Left lung (tissue), 10 donors: Measurements from ENCODE around the gene IL17RC. TPM values are rescaled to one million over a fixed set of nuclear protein-coding genes. Genes with fewer than 3 reads are reported as not detected.

Source experiments
- ATAC-seq: fragments of 200-7000 bp; cut with Tn5 transposase; one replicate; pipeline ENCODE4 v1.9.1; 2020; ENCODE audit warnings: moderate library complexity
- DNase-seq, 4 donors: peaks; one replicate each; pipeline ENCODE4 v3.0.0-alpha.2; 2013 to 2020
- H3K27ac ChIP-seq, 2 donors: fragments of 200-600 bp; sonication (generic) in 1 of 2; one replicate each; pipeline versions ENCODE4 v1.5.0 to v1.8.0; 2020 to 2021
- H3K27me3 ChIP-seq, 2 donors: fragments of 200-600 bp; sonication (generic) in 1 of 2; one replicate each; pipeline versions ENCODE4 v1.5.0 to v1.8.0; 2020 to 2021
- H3K36me3 ChIP-seq, 2 donors: fragments of 200-600 bp; sonication (generic) in 1 of 2; one replicate each; pipeline versions ENCODE4 v1.5.0 to v1.8.0; 2020 to 2021
- H3K4me1 ChIP-seq, 2 donors: fragments of 200-600 bp; one replicate each; pipeline ENCODE4 v1.8.0; 2021
- H3K4me3 ChIP-seq, 2 donors: fragments of 200-600 bp; sonication (generic) in 1 of 2; one replicate each; pipeline versions ENCODE4 v1.5.0 to v1.8.0; 2020 to 2021; ENCODE audit warnings: mild to moderate bottlenecking in 1 of 2
- H3K9me3 ChIP-seq, 2 donors: fragments of 200-600 bp; sonication (generic) in 1 of 2; one replicate each; pipeline versions ENCODE4 v1.5.0 to v1.8.0; 2020 to 2021
- intact Hi-C, 2 donors: fragments of 100-400 bp; cut with DNase I; formaldehyde crosslinking; loops; one replicate each; pipeline versions ENCODE4 v1.11.2 to v1.14.2; 2022
- polyA plus RNA-seq, 6 donors: library from polyadenylated mRNA; unstranded; fragments of 120-200 nt; gene quantifications; one replicate each; pipeline ENCODE4 v1.2.1, GENCODE V29; 2013; ENCODE audit not compliant: insufficient read length in 6 of 6
- total RNA-seq, 2 donors: library from RNA; stranded (reverse); fragmentation: NEBNext Ultra II Directional; extraction: Animal tissue kit (Norgen Biotek cat#: 25700); gene quantifications; one replicate each; pipeline ENCODE4 v1.2.1, GENCODE V29; 2021
- TF ChIP-seq, protein P1 (sequence below), 2 donors: fragments of 200-600 bp; sonication (generic) in 1 of 2; IDR thresholded peaks; one replicate each; pipeline versions ENCODE4 v1.5.0 to v1.8.0; 2021; ENCODE audit warnings: antibody characterized with exemption in 2 of 2
- donor health status: DM: no; HTN: yes; CAD: no.
- donor health status: DM: no; HTN: no; CAD: no.

IL17RC gene
- total and polyA plus RNA-seq, 8 donors = 20.4 to 54.4 (median 46.9) TPM

DNA sequence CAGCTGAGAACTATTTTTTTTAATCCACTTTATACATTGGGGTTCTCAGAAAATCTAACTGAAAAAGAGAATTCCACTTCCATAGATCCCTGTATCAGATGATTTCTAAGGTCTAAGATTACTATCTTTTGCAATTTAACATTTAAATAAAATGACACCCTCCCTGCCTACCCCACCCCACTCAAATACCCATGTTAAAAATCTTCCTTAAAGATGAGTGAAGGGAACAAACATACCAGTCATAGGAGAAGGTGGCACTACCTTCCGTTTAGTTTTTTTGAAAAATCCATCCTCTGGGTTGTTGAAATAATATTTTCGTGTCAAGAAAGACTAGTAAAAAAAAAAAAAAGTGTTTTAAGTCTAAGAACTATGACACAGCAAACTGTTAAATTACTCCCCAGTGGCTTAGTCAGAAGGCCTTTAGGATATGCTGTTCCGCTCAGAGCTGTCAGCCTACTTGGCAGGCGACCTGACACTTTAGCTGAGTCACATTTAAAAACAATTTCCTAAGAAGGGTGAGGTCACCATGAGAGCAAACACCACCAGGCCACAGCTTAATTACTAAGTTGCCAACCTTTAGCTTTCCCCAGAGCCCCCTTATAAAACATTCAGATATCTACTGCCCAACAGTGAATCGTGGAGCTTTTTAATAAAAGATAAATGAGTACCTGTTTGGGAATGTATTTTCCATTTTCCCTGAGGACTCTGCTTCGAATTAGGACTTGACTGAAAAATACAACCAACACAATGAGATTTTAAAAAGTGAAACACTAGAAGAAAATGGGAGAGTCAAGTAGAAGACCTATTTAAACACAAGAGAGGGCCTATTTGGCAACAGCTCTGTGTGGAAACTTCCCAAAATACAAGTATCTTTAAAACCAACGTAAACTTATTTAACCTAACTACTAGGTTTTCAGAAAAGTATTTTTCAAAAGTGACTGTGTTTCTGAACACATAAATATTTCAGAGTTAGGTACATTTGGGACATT is 60.1 kb downstream of the IL17RC start:
- TF ChIP-seq, protein P1, sequence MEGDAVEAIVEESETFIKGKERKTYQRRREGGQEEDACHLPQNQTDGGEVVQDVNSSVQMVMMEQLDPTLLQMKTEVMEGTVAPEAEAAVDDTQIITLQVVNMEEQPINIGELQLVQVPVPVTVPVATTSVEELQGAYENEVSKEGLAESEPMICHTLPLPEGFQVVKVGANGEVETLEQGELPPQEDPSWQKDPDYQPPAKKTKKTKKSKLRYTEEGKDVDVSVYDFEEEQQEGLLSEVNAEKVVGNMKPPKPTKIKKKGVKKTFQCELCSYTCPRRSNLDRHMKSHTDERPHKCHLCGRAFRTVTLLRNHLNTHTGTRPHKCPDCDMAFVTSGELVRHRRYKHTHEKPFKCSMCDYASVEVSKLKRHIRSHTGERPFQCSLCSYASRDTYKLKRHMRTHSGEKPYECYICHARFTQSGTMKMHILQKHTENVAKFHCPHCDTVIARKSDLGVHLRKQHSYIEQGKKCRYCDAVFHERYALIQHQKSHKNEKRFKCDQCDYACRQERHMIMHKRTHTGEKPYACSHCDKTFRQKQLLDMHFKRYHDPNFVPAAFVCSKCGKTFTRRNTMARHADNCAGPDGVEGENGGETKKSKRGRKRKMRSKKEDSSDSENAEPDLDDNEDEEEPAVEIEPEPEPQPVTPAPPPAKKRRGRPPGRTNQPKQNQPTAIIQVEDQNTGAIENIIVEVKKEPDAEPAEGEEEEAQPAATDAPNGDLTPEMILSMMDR (IDR thresholded peaks at IDR 0.05) = no peak
- Histone ChIP-seq H3K4me1 (peaks cover 17 to 51% of the 10 kb centered on the region in 2 donors), H3K27ac (peak overlapping the region; percentile 61 to 62), H3K27me3 (no peaks in the 10 kb centered on the region), H3K36me3 (peaks cover 0 to 72% of the 10 kb centered on the region in 2 donors), H3K4me3 (no peak overlapping the region), H3K9me3 (no peaks in the 10 kb centered on the region)
- ATAC-seq = peak; percentile 98
- peak in 1 of 4 donors; percentile 74 for DNase-seq
- intact Hi-C loops = no loop called here

DNA sequence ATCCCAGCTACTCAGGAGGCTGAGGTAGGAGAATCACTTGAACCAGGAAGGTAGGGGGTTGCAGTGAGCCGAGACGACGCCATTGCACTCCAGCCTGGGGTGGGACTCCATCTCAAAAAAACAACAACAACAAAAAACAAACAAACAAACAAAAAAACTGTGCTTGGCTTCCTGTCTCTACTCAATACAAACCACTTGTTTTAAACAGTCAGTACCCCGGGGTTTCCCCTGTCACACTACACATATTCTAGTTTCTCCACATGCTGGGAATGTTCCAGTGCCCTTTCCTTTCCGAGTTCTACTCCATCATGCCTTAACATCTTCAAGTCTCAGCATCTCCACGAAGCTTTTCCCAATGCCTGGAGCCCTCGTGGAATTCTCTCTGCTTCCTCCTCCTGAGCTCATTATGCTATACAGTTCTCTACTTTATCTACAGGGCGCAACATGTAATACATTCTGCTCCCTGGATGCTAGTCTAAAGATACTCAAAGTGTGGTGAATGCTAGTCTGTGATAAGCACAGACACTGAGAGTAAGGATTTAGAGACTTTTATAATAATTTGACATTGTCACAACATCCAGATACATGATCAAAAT is 61.9 kb downstream of the IL17RC start:
- ATAC-seq = no peak
- Histone ChIP-seq H3K27me3 (no peaks in the 10 kb centered on the region), H3K4me1 (peaks cover 22 to 61% of the 10 kb centered on the region in 2 donors), H3K27ac (peak overlapping the region in 1 of 2 donors; percentile 62), H3K9me3 (no peaks in the 10 kb centered on the region), H3K36me3 (peaks cover 0 to 57% of the 10 kb centered on the region in 2 donors), H3K4me3 (no peak overlapping the region)
- intact Hi-C loops = no loop called here
- no peak for DNase-seq
- TF ChIP-seq, protein P1 (IDR thresholded peaks at IDR 0.05) = no peak

DNA sequence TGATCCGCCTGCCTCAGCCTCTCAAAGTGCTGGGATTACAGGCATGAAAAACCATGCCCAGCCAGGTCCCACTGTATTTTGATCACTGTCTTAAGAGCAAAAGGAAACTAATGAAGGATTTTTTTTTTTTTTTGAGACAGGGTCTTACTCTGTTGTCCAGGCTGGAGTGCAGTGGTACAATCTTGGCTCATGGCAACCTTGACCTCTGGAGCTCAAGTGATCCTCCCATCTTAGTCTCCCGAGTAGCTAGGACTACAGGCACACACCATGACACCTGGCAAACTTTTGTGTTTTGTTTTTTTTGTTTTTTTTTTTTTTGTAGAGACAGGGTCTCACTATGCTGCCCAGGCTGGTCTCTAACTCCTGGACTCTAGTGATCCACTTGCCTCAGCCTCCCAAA is 63.4 kb downstream of the IL17RC start:
- Histone ChIP-seq H3K27me3 (no peaks in the 10 kb centered on the region), H3K4me3 (no peak overlapping the region), H3K4me1 (peaks cover 23 to 74% of the 10 kb centered on the region in 2 donors), H3K27ac (peak overlapping the region in 1 of 2 donors; percentile 19), H3K36me3 (peaks cover 0 to 45% of the 10 kb centered on the region in 2 donors), H3K9me3 (no peaks in the 10 kb centered on the region)
- intact Hi-C loops = no loop called here
- DNase-seq = no peak
- no peak for ATAC-seq
- TF ChIP-seq, protein P1 (IDR thresholded peaks at IDR 0.05) = no peak

Other genes with a start within 250 kb of the IL17RC start
- under 1 TPM in 1 of 2 donors, not detected in 1; 0.21 TPM for gene CPNE9, start 213.3 kb upstream of the IL17RC start, total RNA-seq
- gene CPNE9, start 213.3 kb upstream of the IL17RC start, polyA plus RNA-seq = under 1 TPM in 5 of 6 donors, not detected in 1; 0.15 to 0.40 (median 0.27) TPM
- gene BRPF1, start 185.4 kb upstream of the IL17RC start, total RNA-seq = 10 to 100 TPM; 15.2 to 22.3 TPM
- 10 to 100 TPM; 17.7 to 24.1 (median 21.9) TPM for gene BRPF1, start 185.4 kb upstream of the IL17RC start, polyA plus RNA-seq
- 10 to 100 TPM; 19.9 to 29.4 TPM for gene OGG1, start 167.1 kb upstream of the IL17RC start, total RNA-seq
- 10 to 100 TPM; 66.1 to 73.1 (median 69.5) TPM for gene OGG1, start 167.1 kb upstream of the IL17RC start, polyA plus RNA-seq
- 10 to 100 TPM; 29.1 to 37.5 TPM for gene CAMK1, start 147.2 kb upstream of the IL17RC start, total RNA-seq
- gene CAMK1, start 147.2 kb upstream of the IL17RC start, polyA plus RNA-seq = 10 to 100 TPM; 18.4 to 25.8 (median 22.0) TPM
- gene TADA3, start 124.6 kb upstream of the IL17RC start, total RNA-seq = 10 to 100 TPM; 50.0 to 59.2 TPM
- gene TADA3, start 124.6 kb upstream of the IL17RC start, polyA plus RNA-seq = 10 to 100 TPM; 65.7 to 91.7 (median 79.8) TPM
- 100 to 1,000 TPM; 148 to 193 TPM for gene ARPC4, start 124.0 kb upstream of the IL17RC start, total RNA-seq
- 100 to 1,000 TPM in 5 of 6 donors, 10 to 100 TPM in 1; 87.7 to 112 (median 108) TPM for gene ARPC4, start 124.0 kb upstream of the IL17RC start, polyA plus RNA-seq
- 10 to 100 TPM; 30.5 to 33.9 TPM for gene TTLL3, start 106.8 kb upstream of the IL17RC start, total RNA-seq
- gene TTLL3, start 106.8 kb upstream of the IL17RC start, polyA plus RNA-seq = 100 to 1,000 TPM in 2 of 6 donors, 10 to 100 TPM in 4; 71.1 to 103 (median 94.4) TPM
- gene RPUSD3, start 73.1 kb upstream of the IL17RC start, total RNA-seq = 10 to 100 TPM; 29.6 to 35.3 TPM
- gene RPUSD3, start 73.1 kb upstream of the IL17RC start, polyA plus RNA-seq = 10 to 100 TPM; 31.3 to 43.1 (median 37.6) TPM
- gene CIDEC, start 36.8 kb upstream of the IL17RC start, total RNA-seq = not detected
- gene CIDEC, start 36.8 kb upstream of the IL17RC start, polyA plus RNA-seq = under 1 TPM in 4 of 6 donors, not detected in 2; 0.18 to 0.68 (median 0.27) TPM
- gene JAGN1, start 26.5 kb upstream of the IL17RC start, total RNA-seq = 10 to 100 TPM; 25.1 to 31.8 TPM
- gene JAGN1, start 26.5 kb upstream of the IL17RC start, polyA plus RNA-seq = 10 to 100 TPM; 33.0 to 38.5 (median 36.0) TPM
- 10 to 100 TPM; 14.4 to 22.5 TPM for gene IL17RE, start 14.2 kb upstream of the IL17RC start, total RNA-seq
- gene IL17RE, start 14.2 kb upstream of the IL17RC start, polyA plus RNA-seq = 100 to 1,000 TPM in 2 of 6 donors, 10 to 100 TPM in 4; 76.3 to 108 (median 83.1) TPM
- 10 to 100 TPM; 29.9 to 56.8 TPM for gene CRELD1, start 16.7 kb downstream of the IL17RC start, total RNA-seq
- gene CRELD1, start 16.7 kb downstream of the IL17RC start, polyA plus RNA-seq = 10 to 100 TPM; 40.4 to 81.2 (median 68.8) TPM
- 1 to 10 TPM; 1.8 to 2.5 TPM for gene PRRT3, start 35.3 kb downstream of the IL17RC start, total RNA-seq
- 1 to 10 TPM; 3.2 to 4.6 (median 4.3) TPM for gene PRRT3, start 35.3 kb downstream of the IL17RC start, polyA plus RNA-seq
- gene EMC3, start 69.7 kb downstream of the IL17RC start, total RNA-seq = 10 to 100 TPM; 84.0 to 85.2 TPM
- 10 to 100 TPM; 50.8 to 75.2 (median 65.7) TPM for gene EMC3, start 69.7 kb downstream of the IL17RC start, polyA plus RNA-seq
- 1 to 10 TPM; 8.6 to 9.0 TPM for gene FANCD2, start 109.3 kb downstream of the IL17RC start, total RNA-seq
- 10 to 100 TPM; 15.8 to 28.4 (median 21.7) TPM for gene FANCD2, start 109.3 kb downstream of the IL17RC start, polyA plus RNA-seq
- gene FANCD2OS, start 191.2 kb downstream of the IL17RC start, total RNA-seq = not detected
- under 1 TPM in 5 of 6 donors, not detected in 1; 0.43 to 1.00 (median 0.72) TPM for gene FANCD2OS, start 191.2 kb downstream of the IL17RC start, polyA plus RNA-seq
- 100 to 1,000 TPM; 114 to 126 TPM for gene BRK1, start 198.6 kb downstream of the IL17RC start, total RNA-seq
- gene BRK1, start 198.6 kb downstream of the IL17RC start, polyA plus RNA-seq = 100 to 1,000 TPM; 181 to 210 (median 190) TPM
- gene VHL, start 224.7 kb downstream of the IL17RC start, total RNA-seq = 10 to 100 TPM; 36.8 to 40.7 TPM
- 10 to 100 TPM; 85.2 to 96.4 (median 89.8) TPM for gene VHL, start 224.7 kb downstream of the IL17RC start, polyA plus RNA-seq
- 1 to 10 TPM; 3.3 to 8.5 TPM for gene IRAK2, start 247.8 kb downstream of the IL17RC start, total RNA-seq
- 1 to 10 TPM; 1.7 to 2.6 (median 2.3) TPM for gene IRAK2, start 247.8 kb downstream of the IL17RC start, polyA plus RNA-seq